Stimulated activated CD8-positive, alpha-beta memory T cell treated with anti-CD3 and anti-CD28 coated beads, Interleukin-4, amount 100 ng/mL, for 4 hours (primary cell): Measurements from ENCODE around the gene PBX1.
"Not testable (repeated sequence)": the region's sequence is repeated elsewhere in the genome, so short reads cannot be mapped to it uniquely, and the experiment has no call there.

ENCODE experiments used
- DNase-seq, 2 donors: peaks; one replicate each; pipeline ENCODE4 v3.0.0-alpha.2; 2020; ENCODE audit warnings: low read depth in 2 of 2, low spot score in 1 of 2

Gene PBX1

DNA sequence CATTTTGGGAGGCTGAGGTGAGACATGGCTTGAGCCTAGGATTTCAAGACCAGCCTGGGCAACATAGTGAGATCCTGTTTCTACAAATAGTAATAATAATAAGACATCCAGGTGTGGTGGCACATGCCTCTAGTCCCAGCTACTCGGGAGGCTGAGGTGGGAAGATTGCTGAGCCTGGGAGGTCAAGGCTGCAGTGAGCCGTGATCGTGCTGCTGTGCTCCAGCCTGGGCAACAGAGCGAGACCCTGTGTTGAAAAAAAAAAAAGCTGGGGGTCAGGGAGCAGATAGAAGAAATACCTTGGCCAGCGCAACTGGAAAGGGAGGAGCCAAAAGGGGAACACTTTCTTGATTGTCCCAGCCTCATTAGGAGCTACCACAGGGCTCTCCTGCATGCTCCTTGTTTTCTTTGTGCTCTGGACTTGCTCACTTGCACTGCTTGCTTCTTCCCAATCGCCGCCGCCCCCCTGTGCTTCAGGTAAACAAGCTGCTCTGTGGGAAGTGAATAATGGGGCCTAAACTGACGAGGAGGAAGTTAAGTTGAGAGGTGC lies 31.1 kb downstream of the PBX1 start:
- no peak for DNase-seq

DNA sequence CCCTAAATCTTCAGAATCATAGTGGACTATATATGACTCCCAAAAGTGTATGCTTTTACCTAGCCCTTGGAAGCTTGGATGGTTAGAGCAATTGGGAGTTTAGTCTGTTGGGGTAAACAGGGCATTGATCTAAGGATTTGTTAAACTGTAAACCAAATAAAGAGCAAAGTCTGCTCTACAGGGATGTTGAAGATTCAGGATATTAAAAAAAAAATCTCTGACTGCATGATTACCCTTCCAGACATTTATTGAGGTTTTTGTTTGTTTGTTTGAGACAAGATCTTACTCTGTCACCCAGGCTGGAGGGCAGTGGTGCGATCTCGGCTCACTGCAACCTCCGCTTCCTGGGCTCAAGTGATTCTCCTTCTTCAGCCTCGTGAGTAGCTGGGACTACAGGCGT lies 31.6 kb downstream of the PBX1 start:
- DNase-seq, result no peak

DNA sequence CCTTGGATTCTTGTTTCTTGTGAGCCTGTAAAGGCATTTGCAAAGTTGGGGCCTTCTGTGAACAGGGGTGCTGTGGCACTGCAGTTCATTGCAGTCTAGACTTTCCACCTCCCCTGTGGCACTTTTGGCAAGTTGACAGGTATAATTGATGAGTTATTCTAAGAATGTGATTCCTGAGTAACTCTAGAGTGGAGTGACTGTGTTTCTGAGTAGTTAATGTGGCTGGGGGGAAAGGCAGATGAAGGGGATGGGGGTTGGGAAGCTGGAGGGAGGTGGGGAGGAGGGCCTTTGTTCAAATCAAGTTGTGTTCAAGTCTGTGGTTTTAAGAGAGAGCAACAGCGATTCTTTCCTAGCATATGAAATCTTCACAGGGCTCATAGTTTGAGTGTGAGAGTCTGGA lies 32.9 kb downstream of the PBX1 start:
- no peak for DNase-seq

- no peak for DNase-seq
Observed at GRCh38 chr1:164592634-164593033, 33.6 kb downstream of the PBX1 start.

- no peak for DNase-seq
Observed at GRCh38 chr1:164595212-164595611, 36.2 kb downstream of the PBX1 start.

- no peak for DNase-seq
Observed at GRCh38 chr1:164596172-164596571, 37.2 kb downstream of the PBX1 start.

DNA sequence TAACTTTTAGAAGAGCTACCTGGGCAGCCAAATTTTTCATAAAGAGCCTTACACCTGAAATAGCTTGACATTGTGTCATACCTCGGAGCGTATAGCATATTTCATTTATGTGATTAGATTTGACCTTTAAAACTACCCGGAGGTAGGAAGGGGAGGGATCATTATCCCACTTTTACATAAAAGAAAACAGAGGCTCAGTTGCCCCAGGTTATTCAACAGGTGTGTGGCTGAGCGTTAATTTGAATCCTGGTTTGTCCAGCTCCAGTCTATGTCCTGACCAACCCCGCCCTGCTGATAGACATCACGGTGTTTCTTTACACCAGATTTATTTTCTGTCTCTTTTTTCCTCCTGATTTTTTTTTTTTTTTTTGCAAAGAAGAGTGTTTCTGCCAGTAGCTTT lies 39.7 kb downstream of the PBX1 start:
- DNase-seq, result no peak

DNA sequence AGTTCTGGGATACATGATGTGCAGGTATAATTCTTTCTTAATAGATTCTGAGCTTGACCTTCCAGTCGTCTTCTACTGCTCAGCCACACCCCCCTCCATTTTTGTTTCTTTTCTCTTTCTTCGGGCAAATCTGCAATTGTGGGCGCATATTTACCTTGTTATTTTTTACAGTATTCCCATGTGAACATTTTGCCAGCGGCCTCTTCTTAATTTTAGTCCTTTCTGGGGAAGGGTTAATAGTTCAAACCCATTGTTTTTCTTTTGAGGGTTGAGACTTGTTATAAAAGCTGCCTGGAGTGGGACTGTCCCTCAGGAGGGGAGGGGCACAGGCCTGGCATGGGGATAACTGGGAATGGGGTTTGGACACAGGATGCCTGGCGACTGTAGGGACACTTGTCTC lies 40.3 kb downstream of the PBX1 start:
- no peak for DNase-seq

GRCh38 chr1:164601399-164602100 lies 42.6 kb downstream of the PBX1 start:
- no peak for DNase-seq

GRCh38 chr1:164602101-164602422 lies 43.1 kb downstream of the PBX1 start:
- no peak for DNase-seq

GRCh38 chr1:164602480-164603093 lies 43.6 kb downstream of the PBX1 start:
- no peak for DNase-seq

GRCh38 chr1:164603805-164604204 lies 44.8 kb downstream of the PBX1 start:
- DNase-seq, result not testable (repeated sequence)

- DNase-seq, result no peak
Observed at GRCh38 chr1:164604541-164604940, 45.6 kb downstream of the PBX1 start.

DNA sequence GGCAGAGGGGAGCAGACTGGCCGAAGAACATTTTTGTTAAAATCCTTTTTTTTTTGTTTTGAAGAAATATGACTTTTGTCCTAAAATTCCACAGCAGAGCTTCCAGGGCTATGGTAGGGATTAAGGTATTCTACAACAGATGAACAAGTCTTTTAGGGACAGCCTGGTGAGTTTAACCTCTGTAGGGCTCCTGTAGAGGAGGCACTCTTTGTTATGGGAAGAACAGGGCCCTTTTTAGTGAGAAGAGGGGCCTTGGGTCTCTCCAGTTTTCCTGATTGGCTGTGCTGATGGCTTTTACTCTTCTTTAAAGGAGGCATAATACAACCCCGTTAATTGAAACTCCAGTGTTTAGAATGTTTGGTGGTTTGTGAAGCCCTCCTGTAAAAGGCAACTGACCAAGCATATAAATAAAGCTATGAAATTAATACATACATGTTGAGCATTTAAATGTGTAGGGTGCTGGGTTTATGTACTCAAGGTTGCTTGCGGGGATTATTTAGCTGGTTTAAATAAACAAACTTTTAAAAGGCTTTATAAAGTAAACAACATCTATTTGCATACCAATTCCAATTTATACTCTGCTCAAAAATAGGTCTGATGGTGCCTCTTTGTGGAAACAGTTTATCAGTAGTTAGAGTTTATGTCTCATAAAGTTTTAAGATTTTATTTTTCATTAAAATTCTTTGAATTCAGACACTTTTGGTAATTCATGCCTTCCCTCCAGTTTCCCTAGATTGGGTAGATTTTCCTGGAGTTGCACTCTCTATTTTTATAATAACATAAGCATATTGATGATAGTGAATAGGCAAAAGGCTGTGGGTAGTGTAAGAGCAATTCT lies 46.5 kb downstream of the PBX1 start:
- DNase-seq, result no peak

GRCh38 chr1:164607351-164607750 lies 48.4 kb downstream of the PBX1 start:
- no peak for DNase-seq

DNA sequence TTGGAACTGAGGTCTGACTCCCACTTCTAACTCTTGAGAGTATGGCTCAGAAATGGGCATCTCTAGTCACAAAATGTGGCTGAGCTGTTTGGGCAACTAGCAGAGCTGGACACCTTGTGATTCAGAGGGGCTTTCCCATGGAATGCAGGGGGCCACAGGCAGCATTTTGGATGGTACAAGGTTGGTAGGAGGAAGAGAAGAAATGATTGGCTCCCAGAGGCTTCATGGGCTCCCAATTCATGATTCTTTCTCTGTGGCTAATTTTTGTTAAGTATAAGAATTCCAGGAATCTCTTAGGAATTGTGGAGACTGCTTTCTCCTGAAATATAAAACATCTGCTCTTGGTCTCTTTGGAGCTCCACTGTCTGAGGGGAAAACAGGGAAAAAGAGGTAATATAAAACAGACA lies 49.7 kb downstream of the PBX1 start:
- DNase-seq, result no peak

GRCh38 chr1:164609089-164609488 lies 50.1 kb downstream of the PBX1 start:
- no peak for DNase-seq

DNA sequence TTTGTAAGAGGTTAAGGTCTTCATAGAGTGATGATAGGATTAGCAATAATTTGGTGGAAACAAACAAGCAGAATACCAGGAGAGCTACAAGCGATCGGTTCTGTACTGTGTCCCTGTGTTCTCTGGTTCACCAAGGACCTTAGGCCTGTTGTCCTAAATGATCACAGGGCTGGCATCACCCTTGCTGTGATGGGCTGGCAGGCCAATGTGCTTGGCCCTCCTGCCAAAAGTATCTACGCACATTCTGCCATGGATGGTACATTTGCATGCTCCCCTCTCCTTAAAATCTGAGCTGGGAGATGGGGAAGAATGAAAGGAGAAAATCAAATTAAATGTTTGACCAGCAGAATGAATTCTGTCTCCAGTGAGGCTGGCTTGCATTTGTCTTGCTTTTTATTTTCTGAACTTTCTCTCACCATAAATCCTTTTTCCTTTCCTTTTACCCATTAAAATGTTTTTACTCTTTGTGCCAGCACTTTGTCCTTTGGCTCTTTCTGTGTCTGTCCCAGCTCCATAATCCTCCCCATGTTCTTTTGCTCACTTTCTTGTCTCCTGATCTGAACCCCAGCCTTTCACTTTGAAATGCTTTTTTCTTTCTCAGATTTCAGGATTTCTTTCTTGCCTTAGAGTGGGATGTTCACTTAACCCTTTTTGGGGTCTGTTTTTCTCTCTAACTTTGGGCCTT lies 51.7 kb downstream of the PBX1 start:
- DNase-seq, result no peak

- no peak for DNase-seq
Observed at GRCh38 chr1:164611754-164612642, 53.0 kb downstream of the PBX1 start.

- DNase-seq, result no peak
Observed at GRCh38 chr1:164613176-164613575, 54.2 kb downstream of the PBX1 start.
